DOHH2 (cell line): ENCODE results near the gene PPP3CA.

Source experiments
- H3F3A ChIP-seq: fragments of 200-600 bp; sonication (generic), shearing (Covaris generic); 2 replicates; pipeline ENCODE4 v1.6.0; 2016; ENCODE audit warnings: antibody characterized with exemption, mild to moderate bottlenecking; ENCODE audit not compliant: control insufficient read depth, insufficient read depth
- H3K27ac ChIP-seq: fragments of 200-600 bp; sonication (generic); 2 replicates; pipeline ENCODE4 v1.5.1; 2014; ENCODE audit warnings: low read depth, mild to moderate bottlenecking, low read length, moderate library complexity
- H3K27me3 ChIP-seq: fragments of 200-600 bp; sonication (generic); 2 replicates; pipeline ENCODE4 v1.6.1; 2014; ENCODE audit warnings: mild to moderate bottlenecking, low read length, mixed read lengths; ENCODE audit not compliant: control insufficient read depth
- H3K36me3 ChIP-seq: fragments of 200-600 bp; sonication (generic); 2 replicates; pipeline ENCODE4 v1.6.1; 2014; ENCODE audit warnings: mild to moderate bottlenecking, low read length, moderate library complexity, mixed read lengths; ENCODE audit not compliant: control insufficient read depth
- H3K4me1 ChIP-seq: fragments of 200-600 bp; sonication (generic); 2 replicates; pipeline ENCODE4 v1.6.1; 2014; ENCODE audit warnings: mild to moderate bottlenecking, low read length, mixed read lengths; ENCODE audit not compliant: control insufficient read depth
- H3K4me2 ChIP-seq: fragments of 200-600 bp; sonication (generic); 2 replicates; pipeline ENCODE4 v1.6.0; 2014; ENCODE audit warnings: mild to moderate bottlenecking, low read length, moderate library complexity
- H3K4me3 ChIP-seq: fragments of 200-600 bp; sonication (generic); 2 replicates; pipeline ENCODE4 v1.5.1; 2014; ENCODE audit warnings: mild to moderate bottlenecking, low read length, mixed read lengths
- H3K79me2 ChIP-seq: fragments of 200-600 bp; sonication (generic); 2 replicates; pipeline ENCODE4 v1.6.1; 2014; ENCODE audit warnings: mild to moderate bottlenecking, low read length, mixed read lengths; ENCODE audit not compliant: control insufficient read depth
- H3K9me2 ChIP-seq: fragments of 200-600 bp; sonication (generic); replicated peaks from 2 replicates; pipeline ENCODE4 v1.6.1; 2014; ENCODE audit warnings: mild to moderate bottlenecking, low read length, mixed read lengths; ENCODE audit not compliant: control insufficient read depth
- H3K9me3 ChIP-seq: fragments of 200-600 bp; sonication (generic); 2 replicates; pipeline ENCODE4 v1.6.1; 2014; ENCODE audit warnings: antibody characterized with exemption, low read length, mixed read lengths; ENCODE audit not compliant: control insufficient read depth, insufficient read depth
- H4K20me1 ChIP-seq: fragments of 200-600 bp; sonication (generic); 2 replicates; pipeline ENCODE4 v1.6.0; 2014; ENCODE audit warnings: low read depth, mild to moderate bottlenecking, antibody characterized with exemption, low read length, moderate library complexity; ENCODE audit not compliant: control insufficient read depth, insufficient read depth
- EZH2phosphoT487 ChIP-seq: fragments of 200-600 bp; sonication (generic); IDR thresholded peaks from 2 replicates; pipeline ENCODE4 v1.6.1; 2017; ENCODE audit warnings: borderline replicate concordance, mild to moderate bottlenecking, antibody characterized with exemption, low read length, moderate library complexity, mixed read lengths
- TF ChIP-seq, protein P1 (sequence below): fragments of 200-600 bp; sonication (generic); IDR thresholded peaks from one replicate; pipeline ENCODE4 v1.5.1; 2014; ENCODE audit warnings: antibody characterized with exemption, mild to moderate bottlenecking, low read depth, low read length; ENCODE audit not compliant: poor library complexity, severe bottlenecking

The PPP3CA gene

DNA sequence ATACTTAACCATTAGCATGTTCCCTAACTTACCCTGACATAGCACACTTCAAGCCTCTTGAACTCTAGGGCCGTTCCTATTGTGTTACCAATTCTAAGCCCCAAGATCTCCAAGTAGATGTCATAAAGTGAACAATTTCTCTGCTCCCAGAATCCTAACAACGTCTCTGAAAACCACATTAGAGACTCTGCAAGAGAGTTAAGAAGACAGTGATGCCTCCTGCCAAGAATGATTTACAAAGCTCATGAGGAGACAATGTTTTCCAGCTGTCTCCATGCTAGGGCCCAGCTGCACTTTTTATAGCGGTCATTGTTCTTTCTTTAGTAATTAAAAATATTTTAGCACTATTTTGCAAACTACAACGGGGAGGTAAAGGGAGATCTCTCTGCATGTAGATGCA, 358.4 kb downstream of the PPP3CA start:
- no peaks in the 10 kb centered on the region for H3K27me3 ChIP-seq
- no peak overlapping the region for H3K4me2 ChIP-seq
- H3F3A ChIP-seq, result no peaks in the 10 kb centered on the region
- H3K79me2 ChIP-seq, result no peaks in the 10 kb centered on the region
- H3K9me2 ChIP-seq, result no peaks in the 10 kb centered on the region
- no peaks in the 10 kb centered on the region for H4K20me1 ChIP-seq
- no peaks in the 10 kb centered on the region for H3K36me3 ChIP-seq
- TF ChIP-seq EZH2phosphoT487, result no peak
- TF ChIP-seq, protein P1, sequence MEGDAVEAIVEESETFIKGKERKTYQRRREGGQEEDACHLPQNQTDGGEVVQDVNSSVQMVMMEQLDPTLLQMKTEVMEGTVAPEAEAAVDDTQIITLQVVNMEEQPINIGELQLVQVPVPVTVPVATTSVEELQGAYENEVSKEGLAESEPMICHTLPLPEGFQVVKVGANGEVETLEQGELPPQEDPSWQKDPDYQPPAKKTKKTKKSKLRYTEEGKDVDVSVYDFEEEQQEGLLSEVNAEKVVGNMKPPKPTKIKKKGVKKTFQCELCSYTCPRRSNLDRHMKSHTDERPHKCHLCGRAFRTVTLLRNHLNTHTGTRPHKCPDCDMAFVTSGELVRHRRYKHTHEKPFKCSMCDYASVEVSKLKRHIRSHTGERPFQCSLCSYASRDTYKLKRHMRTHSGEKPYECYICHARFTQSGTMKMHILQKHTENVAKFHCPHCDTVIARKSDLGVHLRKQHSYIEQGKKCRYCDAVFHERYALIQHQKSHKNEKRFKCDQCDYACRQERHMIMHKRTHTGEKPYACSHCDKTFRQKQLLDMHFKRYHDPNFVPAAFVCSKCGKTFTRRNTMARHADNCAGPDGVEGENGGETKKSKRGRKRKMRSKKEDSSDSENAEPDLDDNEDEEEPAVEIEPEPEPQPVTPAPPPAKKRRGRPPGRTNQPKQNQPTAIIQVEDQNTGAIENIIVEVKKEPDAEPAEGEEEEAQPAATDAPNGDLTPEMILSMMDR, result no peak
- no peaks in the 10 kb centered on the region for H3K9me3 ChIP-seq
- no peak overlapping the region for H3K27ac ChIP-seq
- no peaks in the 10 kb centered on the region for H3K4me1 ChIP-seq
- H3K4me3 ChIP-seq, result no peak overlapping the region

DNA sequence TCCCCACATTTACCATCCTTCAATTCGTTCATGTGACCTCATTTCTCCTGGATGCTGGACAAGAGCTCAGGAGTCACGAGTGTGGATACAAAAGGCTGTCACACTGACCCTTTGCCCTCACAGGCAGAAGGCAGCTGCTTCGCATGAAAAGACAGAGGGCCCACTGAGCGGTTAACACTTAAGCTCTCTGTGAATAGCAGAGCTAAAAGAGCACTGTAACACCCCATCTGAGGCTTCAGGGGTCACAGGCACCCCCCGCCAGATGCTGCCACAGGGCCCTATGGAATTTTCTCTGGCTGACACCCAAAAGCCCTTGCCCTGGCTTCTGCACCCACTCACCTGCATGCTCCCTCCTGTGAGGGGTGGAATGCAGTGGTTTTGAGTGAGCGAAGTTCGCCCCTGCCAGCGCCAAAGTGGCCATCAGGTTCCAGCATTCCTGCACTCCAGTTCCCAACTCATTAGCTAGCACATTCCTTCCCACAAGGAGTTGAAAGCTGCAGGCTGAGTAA, 360.9 kb downstream of the PPP3CA start:
- Histone ChIP-seq H3K9me3 (no peaks in the 10 kb centered on the region), H3K4me3 (no peak overlapping the region), H3K27me3 (no peaks in the 10 kb centered on the region), H3K36me3 (no peaks in the 10 kb centered on the region), H4K20me1 (no peaks in the 10 kb centered on the region), H3K4me1 (no peaks in the 10 kb centered on the region), H3K9me2 (no peaks in the 10 kb centered on the region), H3F3A (no peaks in the 10 kb centered on the region), H3K27ac (no peak overlapping the region), H3K79me2 (no peaks in the 10 kb centered on the region), H3K4me2 (no peak overlapping the region)
- TF ChIP-seq, protein P1, result no peak
- no peak for TF ChIP-seq EZH2phosphoT487

DNA sequence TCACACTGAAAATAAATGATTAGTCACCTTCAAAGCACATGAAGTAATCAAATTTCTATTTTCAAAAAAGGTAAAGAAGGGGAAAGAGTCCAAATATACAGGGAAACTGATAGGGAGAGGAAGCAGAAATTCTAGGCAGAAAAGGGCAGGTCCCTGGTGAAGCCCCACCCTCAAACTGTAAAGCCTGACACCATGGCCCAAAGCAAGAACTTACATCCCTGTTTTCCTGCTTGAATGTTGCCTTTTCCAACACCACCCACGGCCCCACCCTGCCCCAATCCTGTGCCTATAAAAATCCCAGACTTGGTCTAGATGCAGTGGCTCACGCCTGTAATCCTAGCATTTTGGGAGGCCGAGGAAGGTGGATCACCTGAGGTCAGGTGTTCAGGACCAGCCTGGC, 361.8 kb downstream of the PPP3CA start:
- H3K27me3 ChIP-seq, result no peaks in the 10 kb centered on the region

More for the DNA sequence above, 361.8 kb downstream of the PPP3CA start:
- Histone ChIP-seq H3K4me2 (no peak overlapping the region), H3K9me3 (no peaks in the 10 kb centered on the region), H3K4me1 (no peaks in the 10 kb centered on the region), H3K79me2 (no peaks in the 10 kb centered on the region), H3K4me3 (no peak overlapping the region), H4K20me1 (no peaks in the 10 kb centered on the region), H3F3A (no peaks in the 10 kb centered on the region), H3K27ac (no peak overlapping the region), H3K9me2 (no peaks in the 10 kb centered on the region), H3K36me3 (no peaks in the 10 kb centered on the region)
- TF ChIP-seq, protein P1, result no peak
- no peak for TF ChIP-seq EZH2phosphoT487
